H1 (cell line): ENCODE data around the gene MICU1. TPM values are rescaled to one million over a fixed set of nuclear protein-coding genes. Genes with fewer than 3 reads are reported as not detected.

Source experiments
- CTCF ChIA-PET: fragments of 300-600 bp; sonication (Branson Sonifier 250); formaldehyde crosslinking; loops from one replicate; lab custom pipeline; 2021; ENCODE audit not compliant: partially characterized antibody; lab: Charles Lee
- POLR2A ChIA-PET: fragments of 300-600 bp; sonication (Branson Sonifier 250); formaldehyde crosslinking; loops from one replicate; lab custom pipeline; 2021; ENCODE audit warnings: inconsistent platforms; ENCODE audit not compliant: partially characterized antibody; lab: Charles Lee
- DNase-seq, 2 experiments: peaks; one replicate each; pipeline versions ENCODE4 v3.0.0 to v3.0.0-alpha.2; 2010 to 2022; ENCODE audit warnings: low spot score in 2 of 2, low read depth in 1 of 2, mixed read lengths in 1 of 2
- FAIRE-seq: peaks from 2 replicates; lab custom pipeline; 2011; peaks lifted over from hg19 to GRCh38; lab: Jason Lieb, UNC
- H2AFZ ChIP-seq: 2 replicates; pipeline ENCODE4 v1.8.1; 2012; ENCODE audit warnings: low read length, inconsistent platforms
- H2AK5ac ChIP-seq: 2 replicates; pipeline ENCODE4 v1.6.1; 2013; ENCODE audit warnings: low read depth, low read length
- H2BK120ac ChIP-seq: replicated peaks from 2 replicates; pipeline ENCODE3; 2013; ENCODE audit warnings: low read depth, low read length, inconsistent platforms
- H2BK12ac ChIP-seq: 2 replicates; pipeline ENCODE4 v1.6.1; 2013; ENCODE audit warnings: low read depth, low read length
- H2BK15ac ChIP-seq: 2 replicates; pipeline ENCODE4 v1.6.1; 2013; ENCODE audit warnings: low read length
- H2BK20ac ChIP-seq: 2 replicates; pipeline ENCODE4 v1.6.1; 2013; ENCODE audit warnings: low read length
- H2BK5ac ChIP-seq: 2 replicates; pipeline ENCODE4 v1.6.1; 2013; ENCODE audit warnings: low read depth, low read length
- H3K14ac ChIP-seq: 2 replicates; pipeline ENCODE4 v1.6.1; 2013; ENCODE audit warnings: inconsistent platforms; ENCODE audit not compliant: insufficient read length
- H3K18ac ChIP-seq: 2 replicates; pipeline ENCODE4 v1.6.1; 2013; ENCODE audit warnings: low read length; ENCODE audit errors: extremely low read depth
- H3K23ac ChIP-seq: 2 replicates; pipeline ENCODE4 v1.6.1; 2013; ENCODE audit warnings: inconsistent platforms; ENCODE audit not compliant: insufficient read length
- H3K23me2 ChIP-seq: 2 replicates; pipeline ENCODE4 v1.6.1; 2013; ENCODE audit warnings: low read depth, low read length
- H3K27ac ChIP-seq: 2 replicates; pipeline ENCODE4 v1.6.1; 2011; ENCODE audit warnings: low read depth, low read length, inconsistent platforms
- H3K27me3 ChIP-seq, 4 experiments: replicated peaks in 1 of 4; 1 replicate in 1 of 4; 2 replicates in 3 of 4; pipeline versions ENCODE4 v1.6.1 to v1.8.1; 2011 to 2013; ENCODE audit warnings: low read length in 3 of 4, mild to moderate bottlenecking in 3 of 4, inconsistent platforms in 2 of 4, mixed read lengths in 2 of 4, moderate library complexity in 1 of 4; ENCODE audit not compliant: control insufficient read depth in 3 of 4, insufficient read depth in 3 of 4; ENCODE audit errors: extremely low read depth in 1 of 4
- H3K36me3 ChIP-seq, 4 experiments: 2 replicates each; pipeline versions ENCODE4 v1.6.1 to v1.8.1; 2011 to 2013; ENCODE audit warnings: mild to moderate bottlenecking in 4 of 4, low read length in 3 of 4, moderate library complexity in 2 of 4, control low read depth in 1 of 4, inconsistent platforms in 1 of 4; ENCODE audit not compliant: insufficient read depth in 4 of 4, control insufficient read depth in 2 of 4
- H3K4ac ChIP-seq: replicated peaks from 2 replicates; pipeline ENCODE3; 2013; ENCODE audit warnings: low read length, low read depth, mixed read lengths, inconsistent platforms; ENCODE audit not compliant: insufficient read length
- H3K4me1 ChIP-seq, 4 experiments: replicated peaks in 1 of 4; 1 replicate in 1 of 4; 2 replicates in 3 of 4; pipeline versions ENCODE4 v1.6.1 to v1.8.1; 2011 to 2013; ENCODE audit warnings: low read length in 3 of 4, inconsistent platforms in 2 of 4, mixed read lengths in 1 of 4; ENCODE audit not compliant: insufficient read depth in 4 of 4, control insufficient read depth in 3 of 4
- H3K4me2 ChIP-seq, 2 experiments: 2 replicates each; pipeline versions ENCODE4 v1.6.1 to v1.8.1; 2011 to 2013; ENCODE audit warnings: low read depth in 2 of 2, low read length in 2 of 2, control low read depth in 1 of 2, inconsistent platforms in 1 of 2, mild to moderate bottlenecking in 1 of 2; ENCODE audit not compliant: insufficient read depth in 1 of 2
- H3K4me3 ChIP-seq, 4 experiments: fragments of 200-600, 300-600 bp in 1 of 4; sonication (generic), shearing (Covaris generic), sonication (Bioruptor Twin) in 1 of 4; 2 replicates each; pipeline versions ENCODE4 v1.5.1 to v1.8.1; 2011 to 2016; ENCODE audit warnings: low read length in 4 of 4, low read depth in 3 of 4, control low read depth in 2 of 4, inconsistent platforms in 2 of 4, mild to moderate bottlenecking in 2 of 4, mixed read lengths in 1 of 4, moderate library complexity in 1 of 4; ENCODE audit not compliant: insufficient read depth in 2 of 4; ENCODE audit errors: extremely low read depth in 1 of 4
- H3K56ac ChIP-seq: replicated peaks from 2 replicates; pipeline ENCODE3; 2013; ENCODE audit warnings: low read depth, mild to moderate bottlenecking, mixed read lengths, low read length, inconsistent platforms; ENCODE audit not compliant: insufficient read length
- H3K79me1 ChIP-seq: 2 replicates; pipeline ENCODE4 v1.6.1; 2013; ENCODE audit warnings: low read depth, low read length, control low read depth
- H3K79me2 ChIP-seq, 2 experiments: 2 replicates each; pipeline versions ENCODE4 v1.6.1 to v1.8.1; 2012 to 2013; ENCODE audit warnings: low read length in 2 of 2, mild to moderate bottlenecking in 2 of 2, inconsistent platforms in 1 of 2; ENCODE audit not compliant: insufficient read depth in 2 of 2, control insufficient read depth in 1 of 2
- H3K9ac ChIP-seq, 4 experiments: replicated peaks in 1 of 4; 1 replicate in 1 of 4; 2 replicates in 3 of 4; pipeline versions ENCODE4 v1.6.1 to v1.8.1; 2011 to 2013; ENCODE audit warnings: low read depth in 3 of 4, low read length in 3 of 4, control low read depth in 2 of 4, mild to moderate bottlenecking in 2 of 4, moderate library complexity in 2 of 4, inconsistent platforms in 1 of 4; ENCODE audit errors: extremely low read depth in 1 of 4
- H3K9me3 ChIP-seq, 2 experiments: 2 replicates each; pipeline versions ENCODE4 v1.6.1 to v1.8.1; 2012 to 2013; ENCODE audit warnings: mild to moderate bottlenecking in 2 of 2, moderate library complexity in 2 of 2, control low read depth in 1 of 2, inconsistent platforms in 1 of 2, low read depth in 1 of 2, low read length in 1 of 2, mixed read lengths in 1 of 2; ENCODE audit not compliant: insufficient read depth in 2 of 2
- H4K20me1 ChIP-seq, 2 experiments: replicated peaks in 1 of 2; 2 replicates each; pipeline versions ENCODE3 to v1.8.1; 2011 to 2013; ENCODE audit warnings: inconsistent platforms in 2 of 2, low read length in 2 of 2, mild to moderate bottlenecking in 1 of 2; ENCODE audit not compliant: insufficient read depth in 2 of 2, control insufficient read depth in 1 of 2
- H4K5ac ChIP-seq: 2 replicates; pipeline ENCODE4 v1.6.1; 2013; ENCODE audit warnings: low read length, low read depth, mixed read lengths, inconsistent platforms; ENCODE audit not compliant: insufficient read length
- H4K8ac ChIP-seq: 2 replicates; pipeline ENCODE4 v1.8.0; 2013; ENCODE audit warnings: mild to moderate bottlenecking, moderate library complexity, low read length, inconsistent platforms; ENCODE audit not compliant: insufficient read depth; ENCODE audit errors: extremely low read depth
- H4K91ac ChIP-seq: replicated peaks from 2 replicates; pipeline ENCODE3; 2013; ENCODE audit warnings: low read length, mixed read lengths, inconsistent platforms; ENCODE audit not compliant: insufficient read length
- ATF2 ChIP-seq: IDR thresholded peaks from 2 replicates; pipeline ENCODE4 v1.6.1; 2012; ENCODE audit warnings: low read length, inconsistent platforms
- EP300 ChIP-seq, 2 experiments: IDR thresholded peaks; 1 replicate in 1 of 2; 2 replicates in 1 of 2; pipeline ENCODE4 v1.6.1; 2011 to 2012; ENCODE audit warnings: low read depth in 2 of 2, low read length in 2 of 2, mild to moderate bottlenecking in 2 of 2, borderline replicate concordance in 1 of 2, inconsistent platforms in 1 of 2, moderate library complexity in 1 of 2
- KDM1A ChIP-seq: fragments of 200-600, 300-600 bp; sonication (generic); IDR thresholded peaks from 2 replicates; pipeline ENCODE4 v1.7.1; 2016; ENCODE audit warnings: mild to moderate bottlenecking, low read length, borderline replicate concordance
- NRF1 ChIP-seq: IDR thresholded peaks from 2 replicates; pipeline ENCODE4 v1.6.1; 2011; ENCODE audit warnings: mild to moderate bottlenecking, low read depth, low read length, improper control_type of control experiment
- SP4 ChIP-seq: IDR thresholded peaks from 2 replicates; pipeline ENCODE4 v1.6.1; 2012; ENCODE audit warnings: low read length, inconsistent platforms
- WGBS, 2 experiments: shearing (Covaris generic) in 1 of 2; methylation state at CpG; one replicate each; pipeline versions ENCODE4 v1.1.6 to v1.1.7; 2013 to 2015; ENCODE audit warnings: low lambda C conversion rate in 2 of 2, mixed read lengths in 2 of 2, inconsistent platforms in 1 of 2, low coverage in 1 of 2, missing lambda C conversion rate in 1 of 2; ENCODE audit not compliant: insufficient replicate concordance in 2 of 2, insufficient coverage in 1 of 2, insufficient read length in 1 of 2; ENCODE audit errors: extremely low coverage in 1 of 2, missing lambda C conversion rate in 1 of 2; 5-methylcytosine and 5-hydroxymethylcytosine counted together
- polyA plus RNA-seq, 7 experiments: library from polyadenylated mRNA; depleted of rRNA in 3 of 7; stranded (reverse) in 5 of 7; unstranded in 2 of 7; fragments of >200 nt in 5 of 7; fragments of 200-250 nt in 2 of 7; gene quantifications; 1 replicate in 5 of 7; 2 replicates in 1 of 7; 4 replicates in 1 of 7; pipeline versions ENCODE4 v1.2.1 to v1.2.3, GENCODE V29; 2011 to 2013; ENCODE audit warnings: missing spikeins in 2 of 7, mixed read lengths in 2 of 7
- total RNA-seq: library from RNA; stranded (reverse); fragmentation: NEBNext Ultra II Directional; extraction: Animal tissue kit (Norgen Biotek cat#: 25700); gene quantifications from 2 replicates; pipeline ENCODE4 v1.2.1, GENCODE V29; 2021

MICU1 gene
- total and polyA plus RNA-seq, 2 of the 8 experiments (the other 6 are each of a cell fraction or from before 2014, with no cell fraction given): 18.0 to 36.7 TPM

- DNase-seq: no peak
- Histone ChIP-seq H3K23ac (no peak overlapping the region), H3K4ac (no peak overlapping the region), H3K27ac (no peak overlapping the region), H2BK15ac (no peak overlapping the region), H2AFZ (no peak overlapping the region), H2BK5ac (no peak overlapping the region), H2BK12ac (no peak overlapping the region), H3K4me3 (no peak overlapping the region), H2BK20ac (no peak overlapping the region), H3K79me1 (no peaks in the 10 kb centered on the region), H3K27me3 (no peaks in the 10 kb centered on the region)
- ChIA-PET CTCF (no interaction called here), POLR2A (no interaction called here)
- 93% methylated on average over 5 of the region's 5 CpGs; no CpG with 5 or more reads in 1 of the 2 experiments for WGBS, 2 experiments
- TF ChIP-seq ATF2 (no peak), NRF1 (no peak), EP300 (IDR thresholded peaks at IDR 0.05; ENCODE audit: borderline replicate concordance in 1 of 2, low read depth in 2 of 2, low read length in 2 of 2) (no peak), SP4 (no peak), KDM1A (no peak)
- TF ChIP-seq, all 59 proteins: peak for 0
- Histone ChIP-seq H4K91ac (no peak overlapping the region), H3K9ac (no peak overlapping the region), H3K79me2 (no peaks in the 10 kb centered on the region), H4K8ac (no peak overlapping the region), H2BK120ac (no peak overlapping the region), H4K5ac (no peak overlapping the region), H3K56ac (no peak overlapping the region), H2AK5ac (no peak overlapping the region), H3K14ac (no peak overlapping the region), H3K4me2 (no peak overlapping the region), H3K9me3 (no peaks in the 10 kb centered on the region), H3K18ac (no peak overlapping the region), H3K4me1 (no peaks in the 10 kb centered on the region), H3K36me3 (no peaks in the 10 kb centered on the region), H3K23me2 (no peaks in the 10 kb centered on the region), H4K20me1 (no peaks in the 10 kb centered on the region)
- no peak for FAIRE-seq
Measured at GRCh38 chr10:72649291-72649690, 23.4 kb upstream of the MICU1 start.
